A549 treated with dexamethasone at 1 μM for 4 hours (cell line): Measurements from ENCODE around the gene PSMG3. TPM values are rescaled to one million over a fixed set of nuclear protein-coding genes. Genes with fewer than 3 reads are reported as not detected.

Source experiments
- total RNA-seq: library from RNA; stranded (reverse); fragments of 200-300 nt; extraction: Qiagen RNA extraction; gene quantifications from 5 replicates; pipeline ENCODE4 v1.2.3, GENCODE V29; 2022

PSMG3 gene
- 71.6 to 92.3 TPM (median 86.8 TPM) in 5 replicates for total RNA-seq

GRCh38 chr7:1569833-1570632 lies at the start of gene PSMG3:
TSS of gene PSMG3 (minus strand) at chr7:1570032. CDS start at chr7:1569339, 693 bp downstream.

GRCh38 chr7:1555813-1556543 lies 13.9 kb downstream of the PSMG3 start, which contains the start of gene TMEM184A:
TSS of gene TMEM184A (minus strand) at chr7:1556205. CDS start at chr7:1555484, 721 bp downstream.

Other genes starting within 250 kb of the PSMG3 start
- gene MICALL2, start 110.6 kb downstream of the PSMG3 start, total RNA-seq: 12.1 to 22.7 TPM (median 20.7 TPM) in 5 replicates
- gene INTS1, start 65.6 kb downstream of the PSMG3 start, total RNA-seq: 34.2 to 66.2 TPM (median 60.1 TPM) in 5 replicates
- gene MAFK, start 39.3 kb downstream of the PSMG3 start, total RNA-seq: 24.6 to 47.9 TPM (median 38.8 TPM) in 5 replicates
- gene TMEM184A, start 13.8 kb downstream of the PSMG3 start, total RNA-seq: 4.1 to 10.4 TPM (median 8.8 TPM) in 5 replicates
- gene ELFN1, start 100.2 kb upstream of the PSMG3 start, total RNA-seq: 0.24 to 0.37 TPM (median 0.33 TPM) in 5 replicates